ENCODE measurements around the gene PMM1. TPM values are rescaled to one million over a fixed set of nuclear protein-coding genes. Genes with fewer than 3 reads are reported as not detected.
"Not testable (repeated sequence)": the region's sequence is repeated elsewhere in the genome, so short reads cannot be mapped to it uniquely, and the experiment has no call there.

Gene PMM1
- total RNA-seq, 1 donor from 2014 or later, result 47.1 TPM

DNA sequence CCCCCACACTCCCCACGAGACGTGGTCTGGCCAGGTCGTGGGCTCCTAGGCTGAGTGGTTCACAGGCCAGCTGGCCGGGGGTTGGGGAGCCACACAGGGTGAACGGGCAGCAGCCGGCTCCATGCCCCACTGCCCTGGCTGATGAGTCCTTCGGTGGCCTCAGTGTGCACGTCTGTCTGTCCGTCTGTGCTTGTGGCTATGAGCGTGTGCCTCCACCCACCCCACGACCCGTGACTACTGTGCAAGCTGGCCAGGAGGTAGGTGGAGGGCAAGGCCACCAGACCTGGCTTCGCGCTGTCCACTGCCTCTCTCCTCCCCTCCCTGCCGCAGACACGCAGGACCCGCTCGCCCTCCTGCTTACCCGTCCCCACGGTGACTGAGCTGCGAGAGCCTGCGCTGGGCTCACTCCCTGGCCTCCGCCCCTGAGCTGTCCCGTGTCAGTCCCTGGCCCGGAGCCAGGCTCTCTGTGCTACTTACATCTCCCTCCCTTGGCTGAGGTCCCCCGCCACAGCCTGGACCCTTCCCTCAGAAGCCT lies 14.7 kb downstream of the PMM1 start:
- DNase-seq (ENCODE audit: low spot score), result no peak
- Mint-ChIP-seq H3K36me3 (ENCODE audit: low read depth) (peaks cover 13% of the 10 kb centered on the region), H3K27ac (ENCODE audit: unreplicated experiment) (no peak overlapping the region), H3K9me3 (ENCODE audit: low read depth) (no peaks in the 10 kb centered on the region), H3K27me3 (ENCODE audit: low read depth) (no peaks in the 10 kb centered on the region), H3K4me3 (ENCODE audit: unreplicated experiment) (no peak overlapping the region), H3K4me1 (ENCODE audit: low read depth) (peaks cover 3% of the 10 kb centered on the region)
- no peak for TF ChIP-seq CTCF (IDR thresholded peaks at IDR 0.05)

DNA sequence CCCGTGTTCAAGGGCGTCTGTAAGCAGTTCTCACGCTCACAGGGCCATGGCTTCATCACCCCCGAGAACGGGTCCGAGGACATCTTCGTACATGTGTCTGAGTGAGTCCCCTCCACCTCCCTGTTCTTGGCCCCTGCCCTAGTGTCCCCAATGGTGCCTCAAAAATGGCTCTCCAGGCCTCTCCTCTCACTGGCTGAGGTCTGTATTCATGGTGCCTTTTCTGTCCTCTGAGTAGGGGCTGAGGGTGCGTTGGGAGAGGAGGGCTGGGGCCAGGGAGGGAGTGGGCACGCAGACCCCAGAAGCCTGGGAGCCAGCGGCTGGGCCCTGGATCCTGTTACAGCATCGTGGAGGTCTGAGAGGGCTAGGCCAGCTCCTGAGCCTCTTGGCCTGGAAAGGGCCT lies 16.0 kb downstream of the PMM1 start:
- Mint-ChIP-seq H3K9me3 (ENCODE audit: low read depth) (no peaks in the 10 kb centered on the region), H3K4me3 (ENCODE audit: unreplicated experiment) (no peak overlapping the region), H3K27me3 (ENCODE audit: low read depth) (no peaks in the 10 kb centered on the region), H3K36me3 (ENCODE audit: low read depth) (peaks cover 11% of the 10 kb centered on the region), H3K4me1 (ENCODE audit: low read depth) (peaks cover 12% of the 10 kb centered on the region), H3K27ac (ENCODE audit: unreplicated experiment) (no peak overlapping the region)
- TF ChIP-seq CTCF (IDR thresholded peaks at IDR 0.05), result no peak
- DNase-seq (ENCODE audit: low spot score), result no peak

GRCh38 chr22:41572305-41572704 lies 17.3 kb downstream of the PMM1 start:
- not testable (repeated sequence) for H3K4me3 Mint-ChIP-seq (ENCODE audit: unreplicated experiment); H3K9me3 Mint-ChIP-seq (ENCODE audit: low read depth); H3K27me3 Mint-ChIP-seq (ENCODE audit: low read depth); H3K27ac Mint-ChIP-seq (ENCODE audit: unreplicated experiment); H3K36me3 Mint-ChIP-seq (ENCODE audit: low read depth); DNase-seq (ENCODE audit: low spot score)
- H3K4me1 Mint-ChIP-seq (ENCODE audit: low read depth), result peaks cover 24% of the 10 kb centered on the region

DNA sequence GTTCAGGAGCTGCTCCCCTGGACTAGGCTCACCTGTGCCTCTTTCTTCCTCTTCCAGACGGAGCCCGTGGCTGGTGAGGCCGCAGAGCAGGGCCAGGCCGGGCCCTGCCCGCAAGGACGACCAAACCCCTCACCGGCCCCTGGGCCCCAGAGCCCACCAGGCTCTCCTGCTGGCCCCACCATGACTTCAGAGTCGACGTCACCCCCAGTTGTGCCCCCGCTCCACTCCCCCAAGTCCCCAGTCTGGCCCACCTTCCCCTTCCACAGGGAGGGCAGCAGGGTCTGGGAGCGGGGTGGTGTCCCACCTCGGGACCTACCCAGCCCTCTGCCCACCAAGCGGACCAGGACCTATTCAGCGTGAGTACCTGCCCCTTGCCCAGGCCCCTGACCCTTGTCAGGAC lies 17.9 kb downstream of the PMM1 start:
- DNase-seq (ENCODE audit: low spot score), result no peak
- H3K4me3 Mint-ChIP-seq (ENCODE audit: unreplicated experiment), result no peak overlapping the region
- TF ChIP-seq CTCF (IDR thresholded peaks at IDR 0.05), result no peak
- H3K27me3 Mint-ChIP-seq (ENCODE audit: low read depth), result no peaks in the 10 kb centered on the region
- H3K4me1 Mint-ChIP-seq (ENCODE audit: low read depth), result peaks cover 29% of the 10 kb centered on the region
- no peaks in the 10 kb centered on the region for H3K9me3 Mint-ChIP-seq (ENCODE audit: low read depth)
- no peak overlapping the region for H3K27ac Mint-ChIP-seq (ENCODE audit: unreplicated experiment)
- H3K36me3 Mint-ChIP-seq (ENCODE audit: low read depth), result peaks cover 6% of the 10 kb centered on the region

- H3K4me1 Mint-ChIP-seq (ENCODE audit: low read depth), result peaks cover 36% of the 10 kb centered on the region
- no peaks in the 10 kb centered on the region for H3K9me3 Mint-ChIP-seq (ENCODE audit: low read depth)
Measured at GRCh38 chr22:41570221-41570620, 19.4 kb downstream of the PMM1 start.

More at GRCh38 chr22:41570221-41570620, 19.4 kb downstream of the PMM1 start:
- Mint-ChIP-seq H3K27ac (ENCODE audit: unreplicated experiment) (no peak overlapping the region), H3K36me3 (ENCODE audit: low read depth) (peaks cover 4% of the 10 kb centered on the region), H3K27me3 (ENCODE audit: low read depth) (no peaks in the 10 kb centered on the region), H3K4me3 (ENCODE audit: unreplicated experiment) (no peak overlapping the region)
- no peak for TF ChIP-seq CTCF (IDR thresholded peaks at IDR 0.05)
- DNase-seq (ENCODE audit: low spot score), result no peak
